NCI-H128 (cell line): ENCODE measurements around the gene FCHSD2.

Experiments used
- DNase-seq: peaks from one replicate; lab custom pipeline; 2025; ENCODE audit not compliant: unreplicated experiment; lab: John Stamatoyannopoulos, UW

FCHSD2 gene

DNA sequence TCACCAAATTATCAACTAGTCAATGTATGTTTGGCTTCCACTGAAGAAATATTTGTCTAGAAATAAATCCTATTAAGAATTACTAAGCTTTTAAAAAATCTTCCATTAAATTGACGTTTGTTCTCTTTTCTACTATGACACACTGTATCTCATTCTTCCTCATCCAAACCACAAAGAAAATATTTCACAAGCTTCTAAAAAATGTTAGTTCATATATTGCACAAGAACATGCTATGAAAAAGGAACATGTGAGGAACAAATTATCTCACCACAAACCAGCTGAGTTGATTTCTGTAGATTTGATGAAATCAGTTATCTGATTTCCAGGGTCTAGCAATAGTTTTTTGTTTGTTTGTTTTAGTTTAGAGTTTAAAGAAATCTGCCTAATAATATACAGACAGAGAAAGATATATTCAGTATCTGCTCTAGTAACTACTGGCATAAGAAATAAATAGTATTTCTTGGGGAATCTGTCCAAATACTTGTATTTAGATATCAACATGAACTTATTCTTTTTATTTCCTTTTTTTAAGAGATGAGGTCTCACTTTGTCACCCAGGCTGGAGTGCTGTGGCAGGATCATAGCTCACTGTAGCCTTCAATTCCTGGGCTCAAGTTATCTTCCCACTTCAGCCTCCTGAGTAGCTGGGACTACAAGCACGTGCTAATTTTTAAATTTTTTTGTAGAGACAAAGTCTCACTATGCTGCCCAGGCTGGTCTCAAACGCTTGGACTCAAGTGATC lies 166.2 kb downstream of the FCHSD2 start:
- DNase-seq, result no peak

DNA sequence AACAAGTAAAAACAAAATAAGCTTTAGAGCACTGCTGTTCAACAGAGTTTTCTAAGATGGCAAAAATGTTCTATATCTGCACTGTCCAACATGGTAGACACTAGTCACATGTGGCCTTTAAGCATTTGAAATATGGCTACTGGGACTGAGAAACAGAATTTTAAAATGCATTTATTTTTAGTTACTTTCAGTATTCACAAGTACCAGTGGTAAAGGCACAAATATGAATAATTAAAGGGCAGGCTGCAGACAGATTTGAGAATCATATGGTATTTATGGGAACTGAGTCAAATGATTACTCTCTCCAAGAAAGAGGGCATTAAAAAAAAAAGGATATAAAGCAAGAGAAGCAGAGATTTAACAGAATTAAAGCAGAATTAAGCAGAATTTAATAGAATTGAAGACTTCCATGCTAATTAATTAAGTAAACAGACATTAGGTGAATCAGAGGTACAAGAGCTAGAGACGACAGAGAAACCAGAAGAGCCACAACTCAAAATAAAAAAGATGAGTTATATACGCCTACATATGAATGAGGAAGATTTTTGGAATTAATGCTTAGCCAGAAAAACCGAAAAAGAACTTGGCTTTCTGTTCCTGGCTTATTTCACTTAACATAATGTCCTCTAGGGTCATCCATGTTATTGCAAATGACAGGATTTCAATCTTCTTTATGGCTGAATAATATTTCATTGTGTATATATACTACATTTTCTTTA lies 167.5 kb downstream of the FCHSD2 start:
- DNase-seq, result no peak

GRCh38 chr11:72972496-72973128 lies 169.5 kb downstream of the FCHSD2 start:
- DNase-seq, result no peak

DNA sequence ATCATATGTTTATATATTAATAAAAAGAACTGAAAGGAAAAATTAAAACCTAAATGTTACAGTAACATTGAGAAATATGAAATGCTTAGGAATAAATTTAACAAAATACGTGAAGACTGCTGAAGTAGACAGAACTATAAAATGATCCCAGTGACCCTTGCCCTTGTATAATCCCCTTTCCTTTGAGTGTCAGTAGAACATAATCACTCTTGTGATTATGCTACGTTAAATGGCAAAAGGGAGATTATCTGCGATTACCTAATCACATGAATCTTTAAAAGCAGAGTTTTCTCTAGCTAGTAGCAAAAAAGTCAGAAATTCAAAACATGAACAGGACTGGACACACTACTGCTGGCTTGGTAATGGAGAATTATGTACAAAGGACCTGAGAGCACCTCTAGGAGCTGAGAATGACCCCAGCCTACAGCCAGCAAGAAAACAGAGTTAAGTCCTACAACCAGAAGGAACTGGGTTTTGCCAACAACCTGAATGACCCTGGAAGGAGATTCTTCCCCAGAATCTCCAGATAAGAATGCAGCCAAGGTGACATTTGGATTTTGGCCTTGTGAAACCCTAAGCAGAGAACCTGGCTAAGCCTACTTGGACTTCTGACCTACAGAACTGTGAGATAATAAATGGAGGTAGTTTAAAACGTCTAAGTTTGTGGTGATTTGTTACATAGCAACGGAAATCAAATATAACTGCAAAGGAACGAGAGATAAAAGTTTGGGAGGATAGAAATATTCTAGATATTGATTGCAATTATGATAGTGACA lies 170.7 kb downstream of the FCHSD2 start:
- DNase-seq, result no peak

DNA sequence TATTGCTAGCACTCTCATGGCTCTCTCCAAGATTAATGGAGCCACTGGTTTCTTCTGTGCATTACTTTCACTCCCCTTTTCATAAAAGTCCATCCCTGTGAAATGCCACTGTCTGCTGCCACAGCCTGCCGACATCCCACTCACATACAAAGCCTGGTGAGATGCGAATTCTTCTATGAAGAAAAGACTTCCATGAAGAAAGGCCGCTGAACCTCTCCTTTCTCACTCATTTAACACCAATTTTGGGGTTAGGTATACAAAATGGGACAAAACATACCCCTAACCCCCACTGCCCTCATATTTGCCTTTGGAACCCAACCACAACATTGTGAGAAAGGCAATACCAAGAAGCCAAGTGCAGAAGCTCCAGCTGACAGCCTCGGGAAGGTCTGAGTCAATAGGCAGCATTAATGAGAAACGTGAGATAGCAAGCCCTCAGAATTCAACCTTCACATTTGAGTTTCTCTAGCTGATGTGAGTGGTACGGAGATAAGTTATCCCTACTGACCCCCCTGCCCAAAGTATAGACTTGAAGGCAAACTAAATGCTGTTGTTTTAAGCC lies 171.5 kb downstream of the FCHSD2 start:
- no peak for DNase-seq

GRCh38 chr11:72969894-72970335 lies 172.2 kb downstream of the FCHSD2 start:
- no peak for DNase-seq

DNA sequence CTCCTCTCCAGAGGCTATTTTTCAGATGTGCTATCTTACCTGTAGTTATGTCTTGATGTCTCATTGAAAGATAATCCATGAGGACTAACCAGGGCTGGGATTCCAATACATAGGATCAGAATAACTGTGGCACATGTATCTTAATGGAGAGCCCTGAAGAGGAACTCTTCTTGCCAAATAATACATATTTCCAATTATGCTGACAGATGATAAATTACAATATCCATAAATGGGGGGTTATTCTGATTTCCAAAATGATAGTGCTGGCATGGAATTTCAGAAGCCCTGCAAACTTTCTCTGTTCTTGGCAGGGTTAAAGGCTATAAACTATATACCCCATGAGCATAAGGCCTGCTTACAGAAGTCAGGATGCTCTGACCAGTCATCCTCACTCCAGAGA lies 173.7 kb downstream of the FCHSD2 start:
- DNase-seq, result no peak

- DNase-seq, result no peak
Measured at GRCh38 chr11:72965672-72966071, 176.4 kb downstream of the FCHSD2 start.

- DNase-seq, result no peak
Measured at GRCh38 chr11:72962717-72963116, 179.4 kb downstream of the FCHSD2 start.

DNA sequence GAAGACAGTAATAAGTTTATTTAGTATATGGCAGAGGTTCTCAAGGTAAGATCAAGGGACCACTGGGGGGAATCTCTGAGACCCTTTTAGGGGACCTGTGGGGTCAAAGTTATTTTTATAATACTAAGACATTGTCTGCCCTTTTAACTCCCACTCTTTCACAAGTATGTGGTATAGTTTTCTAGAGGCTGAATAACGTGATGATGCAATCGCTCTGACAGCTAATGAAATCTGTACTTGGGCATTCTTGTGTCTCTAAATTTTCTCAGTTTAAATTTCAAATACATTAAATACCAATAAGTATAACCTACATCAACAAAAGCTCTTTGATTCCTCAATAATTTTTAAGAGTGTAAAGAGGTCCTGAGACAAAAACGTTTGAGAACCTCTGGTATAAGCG lies 180.0 kb downstream of the FCHSD2 start:
- DNase-seq, result no peak

- no peak for DNase-seq
Measured at GRCh38 chr11:72959998-72960731, 182.0 kb downstream of the FCHSD2 start.

DNA sequence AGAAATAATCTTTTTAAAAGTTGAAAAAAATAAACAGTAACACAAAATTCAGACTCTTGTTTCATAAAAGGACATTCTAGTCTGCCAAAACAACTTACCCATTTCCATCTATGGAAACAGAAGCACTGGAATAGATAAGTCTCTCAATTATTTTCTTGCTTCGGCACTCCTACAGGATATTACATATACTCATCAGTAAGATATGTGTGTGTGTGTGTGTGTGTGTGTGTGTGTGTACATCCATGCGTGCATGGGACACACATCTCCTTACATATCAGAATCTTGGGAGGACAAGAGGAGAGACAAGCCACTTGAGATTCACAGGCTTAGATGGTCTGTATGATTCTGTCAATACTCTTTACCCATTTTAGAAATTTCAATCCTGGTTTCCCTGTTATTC lies 183.3 kb downstream of the FCHSD2 start:
- DNase-seq, result no peak

- DNase-seq, result no peak
Measured at GRCh38 chr11:72955466-72955865, 186.7 kb downstream of the FCHSD2 start.

GRCh38 chr11:72954860-72955259 lies 187.3 kb downstream of the FCHSD2 start:
- DNase-seq, result no peak

DNA sequence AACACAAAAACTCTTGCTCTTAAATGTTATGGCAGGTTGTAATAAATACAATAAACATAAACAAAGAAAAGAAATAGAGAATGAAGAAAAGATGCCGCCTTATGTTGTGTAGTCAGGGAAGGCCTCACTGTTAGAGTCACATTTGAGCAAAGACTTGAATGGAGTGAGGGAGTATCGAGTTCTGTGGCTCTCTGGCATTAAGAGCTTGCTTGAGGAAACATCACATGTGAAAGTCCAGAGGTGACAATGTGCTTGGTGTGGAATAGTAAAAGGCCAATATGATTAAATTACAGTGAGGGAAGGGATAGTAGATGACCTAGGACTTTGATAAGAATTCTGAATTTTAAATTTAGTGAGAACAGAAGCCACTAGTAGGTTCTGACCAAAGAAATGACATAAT lies 188.5 kb downstream of the FCHSD2 start:
- no peak for DNase-seq

- no peak for DNase-seq
Measured at GRCh38 chr11:72951888-72952287, 190.2 kb downstream of the FCHSD2 start.

DNA sequence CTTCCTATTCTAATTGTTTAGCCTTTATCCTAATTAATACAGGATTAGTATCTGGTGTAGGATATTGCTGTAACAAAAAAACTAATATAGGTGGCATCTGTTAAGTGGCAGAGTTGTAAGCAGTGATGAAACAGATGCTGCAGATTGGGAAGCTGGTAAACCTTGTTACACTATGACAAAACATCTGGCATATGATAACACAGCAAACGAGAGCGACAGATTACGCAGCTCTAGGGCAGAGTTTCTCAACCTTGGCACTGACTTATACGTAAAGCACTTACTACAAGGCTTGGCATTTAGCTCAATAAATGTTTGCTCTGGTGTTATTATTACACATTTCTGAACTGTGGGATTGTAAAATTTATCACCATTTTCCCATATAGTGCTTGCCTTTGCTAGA lies 190.9 kb downstream of the FCHSD2 start:
- no peak for DNase-seq

- DNase-seq, result no peak
Measured at GRCh38 chr11:72950685-72951084, 191.4 kb downstream of the FCHSD2 start.

GRCh38 chr11:72947229-72947628 lies 194.9 kb downstream of the FCHSD2 start:
- DNase-seq, result no peak

DNA sequence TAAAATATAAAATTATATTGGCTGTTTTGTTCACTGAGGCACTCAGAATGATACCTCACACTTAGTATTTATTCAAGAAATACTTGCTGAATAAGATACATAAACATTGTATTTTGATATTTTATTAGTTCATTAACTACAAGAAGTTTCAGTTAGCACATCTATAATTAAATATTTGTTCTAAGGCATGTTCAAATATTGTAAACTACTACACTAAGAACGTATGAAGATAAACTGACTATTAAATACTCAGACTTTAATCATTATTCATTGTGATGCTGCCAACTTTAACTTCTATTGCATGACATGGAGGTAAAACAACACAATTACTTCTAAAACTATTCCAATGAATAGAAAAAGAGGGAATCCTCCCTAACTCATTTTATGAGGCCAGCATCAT lies 198.5 kb downstream of the FCHSD2 start:
- DNase-seq, result no peak
